VCaP (cell line): ENCODE data around the gene TIAL1.
"Not testable (repeated sequence)": the region's sequence is repeated elsewhere in the genome, so short reads cannot be mapped to it uniquely, and the experiment has no call there.

Experiments
- H3K27ac ChIP-seq: fragments of 450-650 bp; 2 replicates; pipeline ENCODE4 v1.5.1; 2017
- CTCF ChIP-seq: fragments of 450-650 bp; conservative IDR thresholded peaks from 2 replicates; pipeline ENCODE4 v1.5.1; 2017; ENCODE audit warnings: mild to moderate bottlenecking, moderate library complexity

Gene TIAL1

GRCh38 chr10:119531067-119531466 is 65.7 kb downstream of the TIAL1 start:
- H3K27ac ChIP-seq = no peak overlapping the region
- TF ChIP-seq CTCF = no peak

- not testable (repeated sequence) for H3K27ac ChIP-seq
Measured at GRCh38 chr10:119528663-119529237, 68.0 kb downstream of the TIAL1 start.

- no peak overlapping the region for H3K27ac ChIP-seq
- TF ChIP-seq CTCF = 0 out of 2 replicates have a peak, but pooled peaks have one; percentile 18
Measured at GRCh38 chr10:119526621-119527592, 69.9 kb downstream of the TIAL1 start.

GRCh38 chr10:119526149-119526548 is 70.6 kb downstream of the TIAL1 start:
- H3K27ac ChIP-seq = no peak overlapping the region
- TF ChIP-seq CTCF = no peak

GRCh38 chr10:119525116-119525515 is 71.6 kb downstream of the TIAL1 start:
- no peak overlapping the region for H3K27ac ChIP-seq
- TF ChIP-seq CTCF = no peak

- no peak for TF ChIP-seq CTCF
- H3K27ac ChIP-seq = no peak overlapping the region
Measured at GRCh38 chr10:119524720-119525070, 72.1 kb downstream of the TIAL1 start.

GRCh38 chr10:119523895-119524719 is 72.7 kb downstream of the TIAL1 start:
- TF ChIP-seq CTCF = no peak
- H3K27ac ChIP-seq = no peak overlapping the region
